Mesenchymal stem cell (in vitro differentiated cells and primary cell): ENCODE results near the gene ADAMTSL5.
A peak's percentile ranks its signal among the peaks of the same experiment; 100 is the strongest.
"Not testable (repeated sequence)": the region's sequence is repeated elsewhere in the genome, so short reads cannot be mapped to it uniquely, and the experiment has no call there.

Experiments
- DNase-seq: peaks from one replicate; pipeline ENCODE4 v3.0.0-alpha.2; 2013
- H2AFZ ChIP-seq: one replicate; pipeline ENCODE4 v1.6.1; 2013; ENCODE audit warnings: low read depth, mild to moderate bottlenecking, control low read depth, inconsistent platforms, low read length, moderate library complexity
- H2AK5ac ChIP-seq: 2 replicates; pipeline ENCODE4 v1.6.1; 2013; ENCODE audit warnings: low read length, moderate library complexity, mild to moderate bottlenecking, inconsistent platforms; ENCODE audit not compliant: severe bottlenecking
- H2BK120ac ChIP-seq: one replicate; pipeline ENCODE4 v1.6.1; 2013; ENCODE audit warnings: low read depth, mild to moderate bottlenecking, inconsistent platforms, low read length, moderate library complexity
- H2BK12ac ChIP-seq, 2 experiments: one replicate each; pipeline ENCODE4 v1.6.1; 2013; ENCODE audit warnings: inconsistent platforms in 2 of 2, low read length in 2 of 2, mild to moderate bottlenecking in 2 of 2, moderate library complexity in 2 of 2, control low read depth in 1 of 2
- H2BK15ac ChIP-seq: one replicate; pipeline ENCODE4 v1.6.1; 2013; ENCODE audit warnings: mild to moderate bottlenecking, low read depth, inconsistent platforms; ENCODE audit not compliant: poor library complexity, severe bottlenecking
- H2BK5ac ChIP-seq: 2 replicates; pipeline ENCODE4 v1.6.1; 2013; ENCODE audit warnings: low read depth, mild to moderate bottlenecking, low read length, control low read depth, inconsistent platforms; ENCODE audit not compliant: poor library complexity, severe bottlenecking
- H3K14ac ChIP-seq, 2 experiments: one replicate each; pipeline ENCODE4 v1.6.1; 2013; ENCODE audit warnings: inconsistent platforms in 2 of 2, low read length in 2 of 2, control low read depth in 1 of 2, mild to moderate bottlenecking in 1 of 2, moderate library complexity in 1 of 2
- H3K18ac ChIP-seq, 2 experiments: one replicate each; pipeline ENCODE4 v1.6.1; 2013; ENCODE audit warnings: inconsistent platforms in 2 of 2, low read length in 2 of 2, control low read depth in 1 of 2, low read depth in 1 of 2, mild to moderate bottlenecking in 1 of 2
- H3K23ac ChIP-seq, 2 experiments: one replicate each; pipeline ENCODE4 v1.6.1; 2013; ENCODE audit warnings: inconsistent platforms in 2 of 2, low read length in 2 of 2, mild to moderate bottlenecking in 2 of 2, moderate library complexity in 2 of 2, control low read depth in 1 of 2
- H3K27ac ChIP-seq: 2 replicates; pipeline ENCODE4 v1.5.1; 2013; ENCODE audit warnings: mild to moderate bottlenecking, moderate library complexity, low read length, control low read depth, inconsistent platforms; ENCODE audit not compliant: poor library complexity, severe bottlenecking
- H3K27me3 ChIP-seq, 2 experiments: 2 replicates each; pipeline versions ENCODE4 v1.6.1 to v1.7.0; 2013; ENCODE audit warnings: low read length in 2 of 2, mild to moderate bottlenecking in 2 of 2, moderate library complexity in 2 of 2, control low read depth in 1 of 2, inconsistent platforms in 1 of 2; ENCODE audit not compliant: control insufficient read depth in 1 of 2, insufficient read depth in 1 of 2
- H3K36me3 ChIP-seq, 2 experiments: 2 replicates each; pipeline versions ENCODE4 v1.6.1 to v1.7.0; 2013; ENCODE audit warnings: low read length in 2 of 2, control low read depth in 1 of 2, inconsistent platforms in 1 of 2, low read depth in 1 of 2, mild to moderate bottlenecking in 1 of 2; ENCODE audit not compliant: insufficient read depth in 2 of 2, control insufficient read depth in 1 of 2
- H3K4ac ChIP-seq, 2 experiments: one replicate each; pipeline ENCODE4 v1.6.1; 2013; ENCODE audit warnings: inconsistent platforms in 2 of 2, low read length in 2 of 2, mild to moderate bottlenecking in 2 of 2, moderate library complexity in 2 of 2, control low read depth in 1 of 2, low read depth in 1 of 2
- H3K4me1 ChIP-seq: 2 replicates; pipeline ENCODE4 v1.6.1; 2013; ENCODE audit warnings: low read depth, low read length, control low read depth; ENCODE audit not compliant: control insufficient read depth, insufficient read depth
- H3K4me2 ChIP-seq: 2 replicates; pipeline ENCODE4 v1.6.1; 2013; ENCODE audit warnings: low read length, mild to moderate bottlenecking, inconsistent platforms; ENCODE audit not compliant: poor library complexity, severe bottlenecking
- H3K4me3 ChIP-seq, 2 experiments: 2 replicates each; pipeline versions ENCODE4 v1.5.1 to v1.7.0; 2013; ENCODE audit warnings: low read length in 2 of 2, mild to moderate bottlenecking in 2 of 2, control low read depth in 1 of 2, low read depth in 1 of 2; ENCODE audit not compliant: insufficient read depth in 1 of 2
- H3K79me1 ChIP-seq: replicated peaks from 2 replicates; pipeline ENCODE4 v1.6.1; 2013; ENCODE audit warnings: mild to moderate bottlenecking, control low read depth, low read length, inconsistent platforms; ENCODE audit not compliant: poor library complexity, severe bottlenecking
- H3K9ac ChIP-seq: 2 replicates; pipeline ENCODE4 v1.7.0; 2013; ENCODE audit warnings: mild to moderate bottlenecking, low read length, moderate library complexity
- H3K9me3 ChIP-seq: 2 replicates; pipeline ENCODE4 v1.7.0; 2013; ENCODE audit warnings: mild to moderate bottlenecking, low read length; ENCODE audit not compliant: control insufficient read depth
- H4K8ac ChIP-seq: one replicate; pipeline ENCODE4 v1.6.1; 2013; ENCODE audit warnings: inconsistent platforms, mild to moderate bottlenecking, low read length, moderate library complexity
- H4K91ac ChIP-seq: one replicate; pipeline ENCODE4 v1.6.1; 2013; ENCODE audit warnings: mild to moderate bottlenecking, low read length, inconsistent platforms
- WGBS: methylation state at CpG from one replicate; pipeline ENCODE4 v1.1.7; 2013; ENCODE audit warnings: mixed read lengths; 5-methylcytosine and 5-hydroxymethylcytosine counted together

Gene ADAMTSL5

GRCh38 chr19:1538978-1539377, 26.2 kb upstream of the ADAMTSL5 start:
- H2BK120ac ChIP-seq, result no peak overlapping the region
- H3K27ac ChIP-seq, result no peak overlapping the region
- WGBS, result 77% methylated on average over 15 of the region's 15 CpGs
- H2BK15ac ChIP-seq, result no peak overlapping the region
- peaks cover 3% of the 10 kb centered on the region for H3K4me1 ChIP-seq
- H4K91ac ChIP-seq, result no peak overlapping the region
- no peak overlapping the region for H2BK5ac ChIP-seq
- H3K27me3 ChIP-seq, result peaks cover 9 to 38% of the 10 kb centered on the region in 2 experiments
- no peak overlapping the region for H2AFZ ChIP-seq
- H3K4me3 ChIP-seq, result peak overlapping the region in 1 of 2 experiments; percentile 37
- no peak for DNase-seq
- H2AK5ac ChIP-seq, result no peak overlapping the region
- H3K14ac ChIP-seq, result no peak overlapping the region
- no peak overlapping the region for H4K8ac ChIP-seq
- no peaks in the 10 kb centered on the region for H3K79me1 ChIP-seq
- no peak overlapping the region for H3K18ac ChIP-seq
- peaks cover 0 to 5% of the 10 kb centered on the region in 2 experiments for H3K36me3 ChIP-seq
- H3K4ac ChIP-seq, result no peak overlapping the region
- H3K9ac ChIP-seq, result peak overlapping the region; percentile 41
- no peak overlapping the region for H3K4me2 ChIP-seq
- H3K9me3 ChIP-seq, result peaks cover 5% of the 10 kb centered on the region
- H3K23ac ChIP-seq, result no peak overlapping the region
- H2BK12ac ChIP-seq, result no peak overlapping the region

GRCh38 chr19:1535699-1536098, 22.9 kb upstream of the ADAMTSL5 start:
- not testable (repeated sequence) for H3K27ac ChIP-seq, H3K23ac ChIP-seq, H2BK5ac ChIP-seq, H3K36me3 ChIP-seq, H3K4me3 ChIP-seq, H4K91ac ChIP-seq, H2BK12ac ChIP-seq, H3K9ac ChIP-seq, H2AFZ ChIP-seq, H4K8ac ChIP-seq, H2BK120ac ChIP-seq, H3K79me1 ChIP-seq, H3K9me3 ChIP-seq, H3K18ac ChIP-seq, H2AK5ac ChIP-seq, DNase-seq, H3K4ac ChIP-seq, H2BK15ac ChIP-seq, H3K4me2 ChIP-seq, H3K14ac ChIP-seq, H3K4me1 ChIP-seq
- H3K27me3 ChIP-seq, result peaks cover 4 to 29% of the 10 kb centered on the region in 2 experiments
- 92% methylated on average over 7 of the region's 7 CpGs for WGBS

- Histone ChIP-seq H3K4me1 (peaks cover 3% of the 10 kb centered on the region), H3K27me3 (peaks cover 4 to 26% of the 10 kb centered on the region in 2 experiments), H2BK15ac (no peak overlapping the region), H3K9me3 (peaks cover 5% of the 10 kb centered on the region), H3K27ac (no peak overlapping the region), H2BK5ac (no peak overlapping the region), H2AFZ (no peak overlapping the region), H3K23ac (no peak overlapping the region), H2BK120ac (no peak overlapping the region), H2BK12ac (no peak overlapping the region), H3K18ac (no peak overlapping the region), H3K4ac (no peak overlapping the region), H3K36me3 (peaks cover 0 to 5% of the 10 kb centered on the region in 2 experiments), H3K4me2 (no peak overlapping the region), H4K8ac (no peak overlapping the region), H3K9ac (no peak overlapping the region), H3K14ac (no peak overlapping the region), H3K79me1 (no peaks in the 10 kb centered on the region), H2AK5ac (no peak overlapping the region), H4K91ac (no peak overlapping the region), H3K4me3 (no peak overlapping the region)
- no peak for DNase-seq
- WGBS, result 90% methylated on average over 14 of the region's 14 CpGs
These were observed 22.2 kb upstream of the ADAMTSL5 start for GRCh38 chr19:1534972-1535371.

- Histone ChIP-seq H3K27ac (no peak overlapping the region), H3K9me3 (peaks cover 5% of the 10 kb centered on the region), H3K4ac (no peak overlapping the region), H3K79me1 (no peaks in the 10 kb centered on the region), H4K8ac (no peak overlapping the region), H4K91ac (no peak overlapping the region), H3K23ac (no peak overlapping the region), H2BK12ac (no peak overlapping the region), H3K14ac (no peak overlapping the region), H3K9ac (no peak overlapping the region), H2AK5ac (no peak overlapping the region), H3K4me1 (no peaks in the 10 kb centered on the region), H3K18ac (no peak overlapping the region), H2BK5ac (no peak overlapping the region), H2BK120ac (no peak overlapping the region), H3K27me3 (peaks cover 4 to 30% of the 10 kb centered on the region in 2 experiments), H3K4me2 (no peak overlapping the region), H2AFZ (no peak overlapping the region), H3K4me3 (peak overlapping the region in 1 of 2 experiments; percentile 3), H2BK15ac (no peak overlapping the region), H3K36me3 (peaks cover 0 to 5% of the 10 kb centered on the region in 2 experiments)
- no peak for DNase-seq
- 76% methylated on average over 20 of the region's 23 CpGs for WGBS
These were observed 20.8 kb upstream of the ADAMTSL5 start for GRCh38 chr19:1533510-1534150.
